Body of pancreas (tissue), 4 donors: ENCODE data around the gene TBX1.

Experiments
- POLR2A ChIP-seq, 3 donors: fragments of 450-650 bp; IDR thresholded peaks; one replicate each; pipeline ENCODE4 v1.6.1; 2016; ENCODE audit warnings: antibody characterized with exemption in 3 of 3, mild to moderate bottlenecking in 2 of 3
- TF ChIP-seq, protein P1 (sequence below), 7 experiments: fragments of 450-650 bp in 4 of 7; fragments of 200-600 bp in 3 of 7; sonication (generic) in 3 of 7; IDR thresholded peaks; one replicate each; pipeline ENCODE4 v1.5.1; 2016 to 2019; ENCODE audit warnings: antibody characterized with exemption in 7 of 7

DNA sequence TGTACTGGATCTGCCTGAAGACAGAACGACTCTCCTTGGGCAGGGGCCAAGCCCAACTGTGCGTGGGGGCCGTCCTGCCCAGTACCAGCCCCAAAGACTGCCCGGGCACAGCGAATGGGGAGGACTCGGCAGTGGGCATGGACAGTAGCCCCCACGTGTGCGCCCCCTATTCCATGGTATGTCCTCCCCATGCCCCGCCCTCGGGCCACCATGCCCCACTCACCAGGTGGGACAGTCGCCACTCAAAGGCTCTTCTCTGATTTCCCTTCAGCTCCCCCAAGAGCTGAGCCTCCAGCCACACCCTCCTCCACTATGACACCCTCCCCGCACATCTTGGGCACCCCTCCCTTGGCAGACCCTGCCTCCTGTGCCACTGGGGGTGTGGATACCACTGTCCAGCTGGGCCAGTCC is 50.6 kb downstream of the TBX1 start:
- TF ChIP-seq, protein P1, sequence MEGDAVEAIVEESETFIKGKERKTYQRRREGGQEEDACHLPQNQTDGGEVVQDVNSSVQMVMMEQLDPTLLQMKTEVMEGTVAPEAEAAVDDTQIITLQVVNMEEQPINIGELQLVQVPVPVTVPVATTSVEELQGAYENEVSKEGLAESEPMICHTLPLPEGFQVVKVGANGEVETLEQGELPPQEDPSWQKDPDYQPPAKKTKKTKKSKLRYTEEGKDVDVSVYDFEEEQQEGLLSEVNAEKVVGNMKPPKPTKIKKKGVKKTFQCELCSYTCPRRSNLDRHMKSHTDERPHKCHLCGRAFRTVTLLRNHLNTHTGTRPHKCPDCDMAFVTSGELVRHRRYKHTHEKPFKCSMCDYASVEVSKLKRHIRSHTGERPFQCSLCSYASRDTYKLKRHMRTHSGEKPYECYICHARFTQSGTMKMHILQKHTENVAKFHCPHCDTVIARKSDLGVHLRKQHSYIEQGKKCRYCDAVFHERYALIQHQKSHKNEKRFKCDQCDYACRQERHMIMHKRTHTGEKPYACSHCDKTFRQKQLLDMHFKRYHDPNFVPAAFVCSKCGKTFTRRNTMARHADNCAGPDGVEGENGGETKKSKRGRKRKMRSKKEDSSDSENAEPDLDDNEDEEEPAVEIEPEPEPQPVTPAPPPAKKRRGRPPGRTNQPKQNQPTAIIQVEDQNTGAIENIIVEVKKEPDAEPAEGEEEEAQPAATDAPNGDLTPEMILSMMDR (IDR thresholded peaks at IDR 0.05): no peak
- TF ChIP-seq POLR2A (IDR thresholded peaks at IDR 0.05): no peak
